GM23248 (cell line): ENCODE results near the gene TTLL1.

Source experiments
- EZH2 ChIP-seq: fragments of 200-600 bp; sonication (generic); IDR thresholded peaks from 2 replicates; pipeline ENCODE4 v1.6.1; 2018; ENCODE audit warnings: antibody characterized with exemption, mild to moderate bottlenecking; ENCODE audit not compliant: insufficient read depth, poor library complexity, severe bottlenecking
- EZH2phosphoT487 ChIP-seq: fragments of 200-600 bp; sonication (generic); IDR thresholded peaks from 2 replicates; pipeline ENCODE4 v1.6.1; 2018; ENCODE audit warnings: antibody characterized with exemption, moderate library complexity, mild to moderate bottlenecking, low read depth; ENCODE audit not compliant: insufficient read depth

GRCh38 chr22:43131773-43132501, 42.7 kb upstream of the TTLL1 start:
- TF ChIP-seq EZH2phosphoT487 (no peak), EZH2 (no peak)
